ENCODE results near the gene PAX3.

DNA sequence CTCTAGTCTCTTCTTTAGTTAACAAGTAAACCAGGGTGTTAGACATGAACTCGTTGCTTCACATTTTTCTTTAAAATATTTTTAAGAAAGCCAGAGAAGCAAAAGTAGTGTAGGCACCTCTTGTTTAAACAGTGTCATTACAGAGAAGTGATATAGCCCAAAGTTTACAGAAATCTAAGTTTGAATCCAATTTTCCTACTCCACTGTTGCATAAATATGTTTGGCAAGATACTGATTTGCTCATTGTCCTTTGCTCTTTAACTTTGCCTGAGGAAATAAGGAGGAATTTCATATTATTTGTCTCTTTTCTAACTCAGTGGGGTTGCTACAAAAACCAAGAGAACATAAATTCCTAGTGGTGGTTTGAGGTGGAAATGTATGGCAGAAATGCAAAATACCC is 81.1 kb downstream of the PAX3 start:
- TF ChIP-seq POLR2AphosphoS5 (IDR thresholded peaks at IDR 0.05) (no peak), CTCF (IDR thresholded peaks at IDR 0.05) (no peak)

All from stomach (tissue), 4 donors.